Smooth muscle cell (in vitro differentiated cells): ENCODE results near the gene MFN1. TPM values are rescaled to one million over a fixed set of nuclear protein-coding genes. Genes with fewer than 3 reads are reported as not detected.
A peak's percentile ranks its signal among the peaks of the same experiment; 100 is the strongest.

Experiments used
- DNase-seq: peaks from one replicate; lab custom pipeline; 2025; ENCODE audit not compliant: unreplicated experiment; lab: John Stamatoyannopoulos, UW
- H2AFZ ChIP-seq: fragments of 200-600 bp; sonication (generic); 2 replicates; pipeline ENCODE4 v1.6.0; 2016; ENCODE audit warnings: antibody characterized with exemption, low read depth, mild to moderate bottlenecking
- H3F3A ChIP-seq: fragments of 200-600 bp; sonication (generic); 2 replicates; pipeline ENCODE4 v1.6.0; 2017; ENCODE audit warnings: antibody characterized with exemption, low read depth
- H3K27ac ChIP-seq: fragments of 200-600 bp; sonication (generic); 2 replicates; pipeline ENCODE4 v1.5.1; 2016; ENCODE audit warnings: low read depth, mild to moderate bottlenecking
- H3K27me3 ChIP-seq: fragments of 200-600 bp; sonication (generic); 2 replicates; pipeline ENCODE4 v1.6.1; 2016; ENCODE audit warnings: low read depth, mild to moderate bottlenecking
- H3K36me3 ChIP-seq: fragments of 200-600 bp; sonication (generic); 2 replicates; pipeline ENCODE4 v1.5.1; 2016; ENCODE audit warnings: low read depth
- H3K4me1 ChIP-seq: fragments of 200-600 bp; sonication (generic); 2 replicates; pipeline ENCODE4 v1.5.1; 2016; ENCODE audit warnings: low read depth
- H3K4me2 ChIP-seq: fragments of 200-600 bp; sonication (generic); 2 replicates; pipeline ENCODE4 v1.6.0; 2016; ENCODE audit warnings: mild to moderate bottlenecking
- H3K4me3 ChIP-seq: fragments of 200-600 bp; sonication (generic); 2 replicates; pipeline ENCODE4 v1.5.1; 2016; ENCODE audit warnings: mild to moderate bottlenecking
- H3K79me2 ChIP-seq: fragments of 200-600 bp; sonication (generic); 2 replicates; pipeline ENCODE4 v1.6.0; 2016; ENCODE audit warnings: low read depth, mild to moderate bottlenecking
- H3K9ac ChIP-seq: fragments of 200-600 bp; sonication (generic); 2 replicates; pipeline ENCODE4 v1.6.0; 2016; ENCODE audit warnings: low read depth
- H3K9me3 ChIP-seq: fragments of 200-600 bp; sonication (generic); replicated peaks from 2 replicates; pipeline ENCODE4 v1.5.1; 2016; ENCODE audit warnings: low read depth
- H4K20me1 ChIP-seq: fragments of 200-600 bp; sonication (generic); 2 replicates; pipeline ENCODE4 v1.6.0; 2016; ENCODE audit warnings: low read depth
- WGBS: methylation state at CpG from one replicate; pipeline ENCODE4 v1.1.7; 2016; ENCODE audit warnings: low lambda C conversion rate; 5-methylcytosine and 5-hydroxymethylcytosine counted together
- polyA plus RNA-seq: library from polyadenylated mRNA; unstranded; fragments of >200 nt; fragmentation: Nextera tagmentation; extraction: Ambion mirVana; gene quantifications from 2 replicates; pipeline ENCODE4 v1.2.1, GENCODE V29; 2016
- total RNA-seq: library from RNA; depleted of rRNA; stranded (reverse); fragments of >200 nt; gene quantifications from 2 replicates; pipeline ENCODE4 v1.2.3, GENCODE V29; 2014
- TF ChIP-seq, protein P1 (sequence below): fragments of 200-600 bp; sonication (generic); IDR thresholded peaks from 2 replicates; pipeline ENCODE4 v1.5.1; 2017; ENCODE audit warnings: borderline replicate concordance, mild to moderate bottlenecking, antibody characterized with exemption; ENCODE audit not compliant: insufficient read depth, poor library complexity, severe bottlenecking

MFN1 gene
- total and polyA plus RNA-seq, 2 experiments from 2014 or later: 14.6 to 46.4 TPM

DNA sequence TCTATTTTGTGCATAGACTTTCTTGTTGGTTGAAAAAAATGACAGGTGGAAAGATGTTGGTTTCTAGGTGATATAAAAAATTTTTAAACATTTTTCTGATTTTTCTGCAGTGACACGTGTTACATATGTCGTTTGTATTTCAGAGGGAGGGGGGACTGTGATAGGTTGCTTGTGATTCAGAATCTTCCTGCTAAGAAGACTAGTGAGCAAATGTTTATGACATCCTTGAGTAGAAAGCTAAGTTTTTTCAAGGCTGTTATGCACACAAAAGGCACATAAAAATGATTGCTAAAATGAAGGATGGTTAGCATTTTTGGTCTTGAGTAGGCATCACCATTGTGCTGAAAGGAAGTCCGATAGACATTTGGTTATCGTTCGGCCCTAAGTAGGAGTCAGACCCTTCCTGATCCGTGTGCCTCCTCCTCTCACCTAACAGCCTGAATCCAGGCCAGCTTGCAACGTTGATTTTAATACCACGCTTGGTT lies 23.2 kb upstream of the MFN1 start:
- TF ChIP-seq, protein P1, sequence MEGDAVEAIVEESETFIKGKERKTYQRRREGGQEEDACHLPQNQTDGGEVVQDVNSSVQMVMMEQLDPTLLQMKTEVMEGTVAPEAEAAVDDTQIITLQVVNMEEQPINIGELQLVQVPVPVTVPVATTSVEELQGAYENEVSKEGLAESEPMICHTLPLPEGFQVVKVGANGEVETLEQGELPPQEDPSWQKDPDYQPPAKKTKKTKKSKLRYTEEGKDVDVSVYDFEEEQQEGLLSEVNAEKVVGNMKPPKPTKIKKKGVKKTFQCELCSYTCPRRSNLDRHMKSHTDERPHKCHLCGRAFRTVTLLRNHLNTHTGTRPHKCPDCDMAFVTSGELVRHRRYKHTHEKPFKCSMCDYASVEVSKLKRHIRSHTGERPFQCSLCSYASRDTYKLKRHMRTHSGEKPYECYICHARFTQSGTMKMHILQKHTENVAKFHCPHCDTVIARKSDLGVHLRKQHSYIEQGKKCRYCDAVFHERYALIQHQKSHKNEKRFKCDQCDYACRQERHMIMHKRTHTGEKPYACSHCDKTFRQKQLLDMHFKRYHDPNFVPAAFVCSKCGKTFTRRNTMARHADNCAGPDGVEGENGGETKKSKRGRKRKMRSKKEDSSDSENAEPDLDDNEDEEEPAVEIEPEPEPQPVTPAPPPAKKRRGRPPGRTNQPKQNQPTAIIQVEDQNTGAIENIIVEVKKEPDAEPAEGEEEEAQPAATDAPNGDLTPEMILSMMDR: no peak
- peaks cover 54% of the 10 kb centered on the region for H3K79me2 ChIP-seq

DNA sequence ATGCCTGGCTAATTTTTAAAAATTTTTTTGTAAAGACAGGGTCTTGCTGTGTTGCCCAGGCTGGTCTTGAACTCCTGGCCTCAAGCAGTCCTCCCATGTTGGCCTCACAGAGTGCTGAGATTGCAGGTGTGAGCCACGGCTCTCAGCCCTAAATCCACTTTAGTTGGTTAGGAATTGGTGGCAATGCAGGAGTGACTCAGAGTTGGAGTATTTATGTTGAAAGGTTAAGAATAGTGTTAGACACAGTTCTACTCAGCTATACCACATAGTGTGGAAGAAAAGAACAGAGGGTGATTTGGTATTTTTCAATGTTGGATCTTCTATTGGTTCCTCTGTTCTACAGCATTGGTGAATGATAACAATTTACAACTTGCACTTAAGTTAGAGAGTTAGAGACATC lies 17.1 kb upstream of the MFN1 start:
- Histone ChIP-seq H3K36me3 (peaks cover 36% of the 10 kb centered on the region), H3K9me3 (no peaks in the 10 kb centered on the region), H3K4me3 (no peak overlapping the region), H3K9ac (no peak overlapping the region), H3F3A (peaks cover 3% of the 10 kb centered on the region), H3K27ac (no peak overlapping the region), H3K4me1 (no peaks in the 10 kb centered on the region), H2AFZ (no peak overlapping the region), H3K4me2 (no peak overlapping the region), H3K79me2 (peaks cover 37% of the 10 kb centered on the region), H3K27me3 (no peaks in the 10 kb centered on the region), H4K20me1 (peaks cover 31% of the 10 kb centered on the region)
- 73% methylated on average over 1 of the region's 1 CpG for WGBS
- no peak for DNase-seq
- TF ChIP-seq, protein P1: no peak

More for the DNA sequence above, 23.2 kb upstream of the MFN1 start:
- Histone ChIP-seq H3K9me3 (no peaks in the 10 kb centered on the region), H3K27ac (peak overlapping the region; percentile 83), H3K4me2 (peak overlapping the region; percentile 93), H3F3A (no peaks in the 10 kb centered on the region), H4K20me1 (peaks cover 47% of the 10 kb centered on the region), H3K4me3 (peak overlapping the region; percentile 81), H3K36me3 (peaks cover 9% of the 10 kb centered on the region), H3K4me1 (peaks cover 12% of the 10 kb centered on the region), H3K9ac (peak overlapping the region; percentile 88), H2AFZ (no peak overlapping the region), H3K27me3 (no peaks in the 10 kb centered on the region)
- WGBS: 3% methylated on average over 8 of the region's 8 CpGs
- DNase-seq: no peak

- Histone ChIP-seq H3K79me2 (peaks cover 19% of the 10 kb centered on the region), H3K9me3 (no peaks in the 10 kb centered on the region)
- TF ChIP-seq, protein P1: no peak
Observed at GRCh38 chr3:179332240-179332639, 15.3 kb upstream of the MFN1 start.

GRCh38 chr3:179333084-179333483 lies 14.4 kb upstream of the MFN1 start:
- Histone ChIP-seq H3K9me3 (no peaks in the 10 kb centered on the region), H3K36me3 (peaks cover 36% of the 10 kb centered on the region), H3K27ac (no peak overlapping the region), H2AFZ (no peak overlapping the region), H3K27me3 (no peaks in the 10 kb centered on the region), H3K9ac (no peak overlapping the region), H3K4me2 (no peak overlapping the region), H3K4me3 (no peak overlapping the region), H3K79me2 (peaks cover 11% of the 10 kb centered on the region), H3K4me1 (no peaks in the 10 kb centered on the region), H4K20me1 (peaks cover 5% of the 10 kb centered on the region), H3F3A (peaks cover 3% of the 10 kb centered on the region)
- no peak for DNase-seq
- TF ChIP-seq, protein P1: no peak
- 93% methylated on average over 2 of the region's 2 CpGs for WGBS

More at GRCh38 chr3:179332240-179332639, 15.3 kb upstream of the MFN1 start:
- Histone ChIP-seq H2AFZ (no peak overlapping the region), H3K4me3 (no peak overlapping the region), H3K27ac (no peak overlapping the region), H3K4me1 (no peaks in the 10 kb centered on the region), H3K27me3 (no peaks in the 10 kb centered on the region), H3F3A (peaks cover 3% of the 10 kb centered on the region), H3K36me3 (peaks cover 40% of the 10 kb centered on the region), H3K9ac (no peak overlapping the region), H3K4me2 (no peak overlapping the region), H4K20me1 (peaks cover 13% of the 10 kb centered on the region)
- DNase-seq: no peak
- 96% methylated on average over 4 of the region's 4 CpGs for WGBS
